ENCODE measurements around the gene SEMA6A.

SEMA6A gene

GRCh38 chr5:116522356-116523136, 52.1 kb downstream of the SEMA6A start:
- DNase-seq: no peak

- no peak for DNase-seq
Measured at GRCh38 chr5:116521173-116521872, 53.3 kb downstream of the SEMA6A start.

- DNase-seq: no peak
Measured at GRCh38 chr5:116520771-116521170, 53.9 kb downstream of the SEMA6A start.

- DNase-seq: no peak
Measured at GRCh38 chr5:116518423-116518822, 56.2 kb downstream of the SEMA6A start.

- no peak for DNase-seq
Measured at GRCh38 chr5:116517488-116517887, 57.1 kb downstream of the SEMA6A start.

GRCh38 chr5:116516021-116516420, 58.6 kb downstream of the SEMA6A start:
- no peak for DNase-seq

GRCh38 chr5:116514421-116514970, 60.1 kb downstream of the SEMA6A start:
- DNase-seq: no peak

- no peak for DNase-seq
Measured at GRCh38 chr5:116510517-116510916, 64.1 kb downstream of the SEMA6A start.

GRCh38 chr5:116509483-116510244, 65.0 kb downstream of the SEMA6A start:
- DNase-seq: no peak

GRCh38 chr5:116508835-116509234, 65.8 kb downstream of the SEMA6A start:
- DNase-seq: no peak

GRCh38 chr5:116507941-116508655, 66.5 kb downstream of the SEMA6A start:
- DNase-seq: no peak

GRCh38 chr5:116507051-116507537, 67.5 kb downstream of the SEMA6A start:
- DNase-seq: no peak

GRCh38 chr5:116506488-116506887, 68.1 kb downstream of the SEMA6A start:
- no peak for DNase-seq

- DNase-seq: no peak
Measured at GRCh38 chr5:116504593-116505166, 69.9 kb downstream of the SEMA6A start.

- DNase-seq: no peak
Measured at GRCh38 chr5:116502616-116503015, 72.0 kb downstream of the SEMA6A start.

- no peak for DNase-seq
Measured at GRCh38 chr5:116502138-116502537, 72.5 kb downstream of the SEMA6A start.

GRCh38 chr5:116498503-116499048, 76.0 kb downstream of the SEMA6A start:
- no peak for DNase-seq

- no peak for DNase-seq
Measured at GRCh38 chr5:116497631-116498030, 77.0 kb downstream of the SEMA6A start.

- DNase-seq: no peak
Measured at GRCh38 chr5:116495786-116496357, 78.8 kb downstream of the SEMA6A start.

GRCh38 chr5:116494784-116495450, 79.7 kb downstream of the SEMA6A start:
- DNase-seq: no peak

GRCh38 chr5:116492776-116493175, 81.8 kb downstream of the SEMA6A start:
- DNase-seq: no peak
